Uterus (tissue), 2 donors: ENCODE data around the gene CCDC177.

ENCODE experiments used
- CTCF ChIP-seq, 4 experiments: fragments of 200-600 bp in 2 of 4; fragments of 450-650 bp in 2 of 4; sonication (generic) in 2 of 4; IDR thresholded peaks; one replicate each; pipeline ENCODE4 v1.5.1; 2016 to 2019; ENCODE audit warnings: antibody characterized with exemption in 4 of 4, mild to moderate bottlenecking in 2 of 4, moderate library complexity in 1 of 4
- POLR2A ChIP-seq, 2 donors: fragments of 450-650 bp; IDR thresholded peaks; one replicate each; pipeline ENCODE4 v1.6.1; 2016; ENCODE audit warnings: antibody characterized with exemption in 2 of 2, mild to moderate bottlenecking in 1 of 2, moderate library complexity in 1 of 2

GRCh38 chr14:69594846-69595245, 20.2 kb upstream of the CCDC177 start:
- no peak for TF ChIP-seq CTCF (IDR thresholded peaks at IDR 0.05)
- no peak for TF ChIP-seq POLR2A (IDR thresholded peaks at IDR 0.05)
